GM13976 (cell line): ENCODE data around the gene HSPA6.
A peak's percentile ranks its signal among the peaks of the same experiment; 100 is the strongest.
"Not testable (repeated sequence)": the region's sequence is repeated elsewhere in the genome, so short reads cannot be mapped to it uniquely, and the experiment has no call there.

Source experiments
- DNase-seq: peaks from one replicate; pipeline ENCODE4 v3.0.0; 2012; ENCODE audit warnings: low spot score
- in situ Hi-C: fragments of 300-500 bp; cut with MboI; formaldehyde crosslinking; loops from one replicate; pipeline ENCODE4 v1.12.0; 2022; ENCODE audit warnings: low sequenced_read_pairs, mixed read lengths, inconsistent platforms; ENCODE audit not compliant: unreplicated experiment
- TF ChIP-seq, protein P1 (sequence below): IDR thresholded peaks from 2 replicates; pipeline ENCODE4 v1.5.1; 2012; ENCODE audit warnings: borderline replicate concordance, mild to moderate bottlenecking; ENCODE audit not compliant: insufficient read depth; ENCODE audit errors: extremely low read depth, missing control alignments, control extremely low read depth

The HSPA6 gene

DNA sequence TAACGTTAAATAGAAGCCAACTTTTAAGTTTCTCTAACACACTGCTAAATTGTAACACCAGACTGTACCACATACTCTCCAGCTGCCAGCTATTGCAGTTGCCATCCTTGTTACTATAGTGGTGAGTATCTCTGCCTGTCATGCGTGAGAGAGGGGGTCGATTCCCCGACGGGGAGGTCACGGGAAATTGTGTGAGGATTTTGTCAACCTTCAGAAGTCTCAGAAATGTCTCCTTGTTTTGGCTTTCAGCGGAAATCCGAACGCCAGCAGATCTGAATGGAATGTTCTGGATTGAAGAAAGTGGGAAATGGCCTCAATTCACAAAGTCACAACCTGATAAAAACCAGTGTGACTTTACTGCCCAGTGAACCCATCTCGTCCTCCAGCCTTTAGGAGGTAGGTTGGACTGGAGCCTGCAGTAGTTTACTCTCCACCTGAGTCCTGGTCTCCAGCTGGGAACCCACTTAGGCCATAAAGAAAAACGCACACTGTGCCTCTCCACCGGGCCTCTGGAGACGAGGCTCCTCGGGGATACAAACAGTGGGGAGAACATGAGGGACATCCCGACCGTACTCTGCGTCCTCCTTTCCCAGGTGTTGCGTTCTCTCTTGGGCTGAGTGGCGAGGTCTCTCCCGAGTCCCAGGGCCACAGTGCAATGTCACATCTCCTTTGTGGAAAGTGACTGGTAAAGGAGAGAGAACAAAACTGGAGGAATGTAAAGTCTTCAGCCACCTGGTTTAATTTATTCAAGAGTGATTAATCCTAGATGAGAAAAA is 1.1 kb upstream of the HSPA6 start:
- in situ Hi-C loops, DNase-seq: not testable (repeated sequence)

DNA sequence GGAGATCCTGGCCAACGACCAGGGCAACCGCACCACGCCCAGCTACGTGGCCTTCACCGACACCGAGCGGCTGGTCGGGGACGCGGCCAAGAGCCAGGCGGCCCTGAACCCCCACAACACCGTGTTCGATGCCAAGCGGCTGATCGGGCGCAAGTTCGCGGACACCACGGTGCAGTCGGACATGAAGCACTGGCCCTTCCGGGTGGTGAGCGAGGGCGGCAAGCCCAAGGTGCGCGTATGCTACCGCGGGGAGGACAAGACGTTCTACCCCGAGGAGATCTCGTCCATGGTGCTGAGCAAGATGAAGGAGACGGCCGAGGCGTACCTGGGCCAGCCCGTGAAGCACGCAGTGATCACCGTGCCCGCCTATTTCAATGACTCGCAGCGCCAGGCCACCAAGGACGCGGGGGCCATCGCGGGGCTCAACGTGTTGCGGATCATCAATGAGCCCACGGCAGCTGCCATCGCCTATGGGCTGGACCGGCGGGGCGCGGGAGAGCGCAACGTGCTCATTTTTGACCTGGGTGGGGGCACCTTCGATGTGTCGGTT is 477 bp downstream of the HSPA6 start:
- DNase-seq, in situ Hi-C loops: not testable (repeated sequence)

DNA sequence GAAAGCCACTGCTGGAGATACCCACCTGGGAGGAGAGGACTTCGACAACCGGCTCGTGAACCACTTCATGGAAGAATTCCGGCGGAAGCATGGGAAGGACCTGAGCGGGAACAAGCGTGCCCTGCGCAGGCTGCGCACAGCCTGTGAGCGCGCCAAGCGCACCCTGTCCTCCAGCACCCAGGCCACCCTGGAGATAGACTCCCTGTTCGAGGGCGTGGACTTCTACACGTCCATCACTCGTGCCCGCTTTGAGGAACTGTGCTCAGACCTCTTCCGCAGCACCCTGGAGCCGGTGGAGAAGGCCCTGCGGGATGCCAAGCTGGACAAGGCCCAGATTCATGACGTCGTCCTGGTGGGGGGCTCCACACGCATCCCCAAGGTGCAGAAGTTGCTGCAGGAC is 981 bp downstream of the HSPA6 start:
- in situ Hi-C loops, DNase-seq: not testable (repeated sequence)

- in situ Hi-C loops, DNase-seq: not testable (repeated sequence)
Observed at GRCh38 chr1:161525918-161526317, 1.6 kb downstream of the HSPA6 start.

GRCh38 chr1:161528550-161528949 is 4.2 kb downstream of the HSPA6 start:
- in situ Hi-C loops = not testable (repeated sequence)

DNA sequence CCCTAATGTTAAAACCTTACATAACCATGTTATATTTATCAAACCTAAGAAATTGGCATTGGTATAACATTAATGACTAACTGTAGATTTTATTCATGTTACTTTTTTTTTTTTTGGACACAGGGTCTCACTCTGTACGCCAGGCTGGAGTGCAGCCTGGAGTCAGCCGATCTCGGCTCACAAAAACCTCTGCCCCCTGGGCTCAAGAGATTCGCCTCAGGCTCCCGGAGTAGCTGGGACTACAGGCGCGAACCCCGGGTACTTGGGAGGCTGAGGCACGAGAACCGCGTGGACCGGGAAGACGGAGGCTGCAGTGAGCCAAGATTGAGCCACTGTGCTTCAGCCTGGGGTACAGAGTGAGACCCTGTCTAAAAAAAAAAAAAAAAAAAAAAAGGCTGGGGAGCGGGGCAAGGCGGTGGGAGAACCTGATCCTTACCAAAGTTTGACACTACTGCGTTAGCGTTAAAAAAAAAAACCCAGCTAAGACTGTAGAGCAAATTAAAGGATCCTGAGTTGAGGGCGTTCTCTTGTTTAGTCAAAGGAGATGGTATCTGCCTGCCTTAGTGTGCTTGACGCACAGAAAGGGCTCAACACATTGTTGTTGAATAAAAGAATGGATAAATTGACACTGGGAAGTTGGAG is 5.2 kb downstream of the HSPA6 start:
- in situ Hi-C loops = not testable (repeated sequence)

More at GRCh38 chr1:161528550-161528949, 4.2 kb downstream of the HSPA6 start:
- not testable (repeated sequence) for DNase-seq

DNA sequence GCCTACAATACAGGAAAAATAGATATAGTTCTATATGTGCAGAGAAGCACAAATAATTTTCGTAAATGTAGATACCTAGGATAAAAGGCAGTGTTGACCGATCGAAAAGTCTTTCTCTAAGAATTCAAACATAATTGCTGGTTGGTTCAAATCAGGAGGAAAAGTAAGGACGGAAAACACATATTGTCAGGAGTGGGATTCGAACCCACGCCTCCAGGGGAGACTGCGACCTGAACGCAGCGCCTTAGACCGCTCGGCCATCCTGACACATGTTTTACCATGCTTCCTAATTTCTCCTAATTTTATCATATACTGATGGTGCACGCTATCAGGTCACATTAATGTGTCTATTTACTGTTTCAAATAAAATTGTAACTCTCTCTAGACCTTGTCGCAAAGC is 5.8 kb downstream of the HSPA6 start:
- in situ Hi-C loops = not testable (repeated sequence)

More for the DNA sequence above, 5.2 kb downstream of the HSPA6 start:
- DNase-seq = not testable (repeated sequence)

DNA sequence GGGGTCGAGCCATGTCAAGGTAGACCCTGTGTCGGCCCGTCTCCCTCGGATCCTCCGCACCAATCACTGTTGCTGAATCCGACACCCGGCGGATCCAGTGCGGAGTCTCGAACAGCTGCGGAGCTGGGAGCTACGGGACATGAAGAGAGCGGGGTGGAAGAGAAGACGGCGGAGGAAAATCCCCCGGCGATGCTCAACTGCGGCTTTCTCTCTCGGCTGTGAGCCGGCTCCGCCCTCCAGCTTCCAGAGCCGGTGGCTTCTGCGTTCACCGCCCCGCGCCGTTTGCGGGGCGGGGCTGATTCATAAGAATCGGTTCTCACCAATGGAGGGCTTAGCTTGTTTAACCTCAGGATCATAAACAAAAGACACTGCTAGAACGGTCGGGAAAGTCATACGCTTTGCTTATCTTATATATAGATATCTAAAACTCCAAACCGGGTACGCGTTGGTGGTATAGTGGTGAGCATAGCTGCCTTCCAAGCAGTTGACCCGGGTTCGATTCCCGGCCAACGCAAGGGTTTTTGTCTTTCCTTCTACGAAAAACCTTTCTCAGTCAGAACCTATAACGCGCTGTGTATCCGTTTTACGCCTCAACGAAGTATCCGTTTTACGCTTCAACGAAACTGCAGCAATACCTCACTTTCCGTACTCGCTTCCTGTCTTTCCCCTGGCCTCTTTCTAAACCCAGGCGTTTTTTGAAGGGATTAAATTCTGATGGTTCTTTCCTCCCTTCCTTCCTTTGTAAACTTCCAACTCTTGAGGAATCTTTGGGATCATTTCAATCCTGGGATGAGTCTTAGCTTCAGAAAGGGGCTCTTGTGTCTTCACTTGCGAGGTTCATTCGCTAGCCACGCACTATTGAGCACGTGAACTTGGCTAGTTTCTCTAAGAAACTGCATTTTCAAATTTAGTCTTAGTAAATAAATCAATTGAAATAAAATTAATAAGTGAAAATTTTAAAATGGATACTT is 6.6 kb downstream of the HSPA6 start:
- DNase-seq = peak; percentile 74
- in situ Hi-C loops = not testable (repeated sequence)

More for the DNA sequence above, 5.8 kb downstream of the HSPA6 start:
- DNase-seq = peak; percentile 39

DNA sequence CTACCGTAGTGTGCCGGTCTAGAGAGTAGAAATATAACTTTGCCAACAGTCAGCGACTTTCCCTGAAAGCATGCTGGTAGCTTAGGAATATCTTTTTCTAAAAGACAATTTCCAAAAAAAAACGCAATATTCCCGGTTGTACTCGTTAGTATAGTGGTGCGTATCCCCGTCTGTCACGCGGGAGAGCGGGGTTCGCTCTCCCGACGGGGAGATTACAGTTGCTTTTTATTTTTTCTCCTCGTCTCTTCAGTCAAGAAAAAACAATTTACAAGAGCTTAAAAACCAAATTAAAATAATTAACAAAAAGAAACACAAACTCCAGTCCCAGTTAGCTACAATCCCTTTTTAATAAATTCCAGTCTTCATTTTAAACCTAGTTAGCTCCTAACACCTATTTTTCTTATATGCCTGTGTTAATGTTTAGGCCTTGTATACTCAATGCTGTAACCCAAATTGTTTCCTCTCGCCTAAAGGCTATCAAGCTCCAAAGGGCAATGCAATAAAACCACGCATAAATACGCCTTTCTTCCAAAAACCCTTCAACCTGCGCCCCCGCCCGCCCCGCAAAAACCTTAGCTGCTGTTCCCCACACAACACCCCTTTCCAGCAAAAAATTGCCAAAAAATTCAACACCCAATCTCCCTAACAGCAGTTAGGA is 7.8 kb downstream of the HSPA6 start:
- DNase-seq = no peak
- TF ChIP-seq, protein P1, sequence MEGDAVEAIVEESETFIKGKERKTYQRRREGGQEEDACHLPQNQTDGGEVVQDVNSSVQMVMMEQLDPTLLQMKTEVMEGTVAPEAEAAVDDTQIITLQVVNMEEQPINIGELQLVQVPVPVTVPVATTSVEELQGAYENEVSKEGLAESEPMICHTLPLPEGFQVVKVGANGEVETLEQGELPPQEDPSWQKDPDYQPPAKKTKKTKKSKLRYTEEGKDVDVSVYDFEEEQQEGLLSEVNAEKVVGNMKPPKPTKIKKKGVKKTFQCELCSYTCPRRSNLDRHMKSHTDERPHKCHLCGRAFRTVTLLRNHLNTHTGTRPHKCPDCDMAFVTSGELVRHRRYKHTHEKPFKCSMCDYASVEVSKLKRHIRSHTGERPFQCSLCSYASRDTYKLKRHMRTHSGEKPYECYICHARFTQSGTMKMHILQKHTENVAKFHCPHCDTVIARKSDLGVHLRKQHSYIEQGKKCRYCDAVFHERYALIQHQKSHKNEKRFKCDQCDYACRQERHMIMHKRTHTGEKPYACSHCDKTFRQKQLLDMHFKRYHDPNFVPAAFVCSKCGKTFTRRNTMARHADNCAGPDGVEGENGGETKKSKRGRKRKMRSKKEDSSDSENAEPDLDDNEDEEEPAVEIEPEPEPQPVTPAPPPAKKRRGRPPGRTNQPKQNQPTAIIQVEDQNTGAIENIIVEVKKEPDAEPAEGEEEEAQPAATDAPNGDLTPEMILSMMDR = no peak
- in situ Hi-C loops = no loop called here

GRCh38 chr1:161532644-161533567 is 8.6 kb downstream of the HSPA6 start:
- DNase-seq, in situ Hi-C loops: not testable (repeated sequence)

DNA sequence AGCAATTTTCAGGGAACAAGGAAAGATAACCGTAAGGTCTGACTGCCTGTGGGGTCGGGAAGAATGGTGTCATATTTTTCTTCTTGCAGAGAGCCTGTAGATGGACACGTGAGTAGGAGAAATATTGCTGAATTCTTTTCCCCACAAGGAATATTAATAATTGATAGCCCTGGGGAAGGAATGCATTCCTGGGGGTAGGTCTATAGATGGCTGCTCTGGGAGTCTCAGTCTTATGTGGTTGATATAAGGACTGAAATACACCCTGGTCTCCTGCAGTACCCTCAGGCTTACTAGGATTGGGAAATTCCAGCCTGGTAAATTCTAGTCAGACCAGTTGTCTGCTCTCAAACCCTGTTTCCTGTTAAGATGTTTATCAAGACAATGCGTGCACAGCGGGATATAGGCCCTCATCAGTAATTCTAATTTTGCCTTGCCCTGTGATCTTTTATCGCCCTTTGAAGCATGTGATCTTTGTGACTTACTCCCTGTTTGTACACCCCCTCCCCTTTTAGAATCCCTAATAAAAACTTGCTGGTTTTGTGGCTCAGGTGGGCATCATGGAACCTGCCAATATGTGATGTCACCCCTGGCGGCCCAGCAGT is 12.8 kb downstream of the HSPA6 start:
- DNase-seq, in situ Hi-C loops: not testable (repeated sequence)

GRCh38 chr1:161538925-161539479 is 14.7 kb downstream of the HSPA6 start:
- in situ Hi-C loops, DNase-seq: not testable (repeated sequence)

DNA sequence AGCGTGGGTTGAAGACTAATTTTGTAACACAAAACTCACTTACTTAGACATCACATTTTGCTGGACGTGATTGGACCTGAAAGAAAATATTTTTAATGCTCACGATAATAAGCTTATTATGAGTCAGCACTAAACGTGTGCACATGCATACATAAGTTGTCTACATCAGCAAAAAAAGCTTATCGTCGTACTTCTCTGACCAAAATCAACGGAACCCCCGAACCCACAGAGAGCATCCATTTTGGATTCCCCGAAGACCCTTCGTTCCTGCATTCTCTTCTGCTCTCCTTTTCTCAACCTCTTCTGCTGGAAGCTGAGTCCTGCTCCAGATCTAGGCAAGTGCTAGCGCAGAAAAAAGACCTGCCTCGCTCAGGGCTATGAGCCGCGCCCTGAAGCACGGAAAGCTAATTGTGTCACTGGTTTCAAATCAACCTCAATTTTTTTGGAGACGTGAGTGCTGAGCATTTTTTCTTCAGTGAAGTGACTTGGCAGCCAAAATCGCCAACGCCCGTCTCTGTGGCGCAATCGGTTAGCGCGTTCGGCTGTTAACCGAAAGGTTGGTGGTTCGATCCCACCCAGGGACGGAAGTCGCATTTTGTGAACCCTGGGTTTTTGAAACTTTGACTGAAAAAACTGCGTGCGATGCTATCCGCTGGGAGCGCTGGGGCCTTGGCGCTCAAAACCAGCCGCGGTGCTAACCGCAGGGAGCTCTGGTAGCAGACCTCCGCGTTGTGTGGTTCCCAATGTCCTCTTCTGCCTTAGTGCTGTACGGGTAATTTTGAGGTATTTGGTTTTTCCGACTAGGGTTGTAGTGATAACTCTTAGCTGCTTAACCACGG is 15.6 kb downstream of the HSPA6 start:
- peak; percentile 67 for DNase-seq
- in situ Hi-C loops = not testable (repeated sequence)

DNA sequence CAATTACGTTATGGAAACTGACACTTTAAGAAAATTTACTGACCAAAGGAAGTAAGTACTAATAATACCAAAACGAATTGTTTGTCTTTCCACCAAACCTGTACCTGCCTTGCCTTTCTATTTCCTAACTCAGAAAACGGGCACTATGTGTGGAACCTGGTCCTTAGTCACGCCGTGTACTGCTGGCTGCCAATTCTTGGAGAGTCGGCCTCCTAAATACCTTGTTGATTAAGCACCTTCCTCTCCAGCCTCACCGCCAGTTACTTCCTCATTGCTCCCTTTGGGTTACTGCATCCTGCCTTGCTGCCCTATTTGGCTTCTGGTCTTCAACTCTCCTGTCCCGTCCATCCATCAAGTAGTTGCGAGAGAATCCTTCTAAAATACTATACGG is 16.2 kb downstream of the HSPA6 start:
- in situ Hi-C loops, DNase-seq: not testable (repeated sequence)
